Common myeloid progenitor, CD34-positive (primary cell): ENCODE data around the gene MICAL3.

Experiments used
- CTCF ChIA-PET: fragments of 350-600 bp; sonication (Branson Sonifier 250); formaldehyde crosslinking; loops from one replicate; lab custom pipeline; 2021; ENCODE audit warnings: antibody characterized with exemption; lab: Charles Lee
- POLR2A ChIA-PET: fragments of 350-600 bp; sonication (Branson Sonifier 250); formaldehyde crosslinking; loops from one replicate; lab custom pipeline; 2021; ENCODE audit warnings: antibody characterized with exemption; lab: Charles Lee
- DNase-seq, 3 donors: peaks; one replicate each; pipeline versions ENCODE4 v3.0.0 to v3.0.0-alpha.2; 2013
- H3K27ac ChIP-seq, 2 experiments: 1 replicate in 1 of 2; 2 replicates in 1 of 2; pipeline ENCODE4 v1.7.0; 2013; ENCODE audit warnings: inconsistent platforms in 2 of 2, low read length in 2 of 2, mild to moderate bottlenecking in 2 of 2, low read depth in 1 of 2, moderate library complexity in 1 of 2; ENCODE audit not compliant: severe bottlenecking in 2 of 2, insufficient read depth in 1 of 2, poor library complexity in 1 of 2
- H3K27me3 ChIP-seq, 5 experiments: replicated peaks in 2 of 5; 1 replicate in 3 of 5; 2 replicates in 2 of 5; pipeline versions ENCODE4 v1.6.1 to v1.7.0; 2013; ENCODE audit warnings: low read length in 4 of 5, mild to moderate bottlenecking in 2 of 5, moderate library complexity in 2 of 5, inconsistent platforms in 1 of 5; ENCODE audit not compliant: insufficient read depth in 5 of 5, control insufficient read depth in 4 of 5
- H3K36me3 ChIP-seq, 4 experiments: 1 replicate in 2 of 4; 2 replicates in 2 of 4; pipeline versions ENCODE4 v1.6.1 to v1.7.0; 2013; ENCODE audit warnings: low read length in 3 of 4, control low read depth in 1 of 4, mild to moderate bottlenecking in 1 of 4; ENCODE audit not compliant: control insufficient read depth in 4 of 4, insufficient read depth in 4 of 4
- H3K4me1 ChIP-seq, 4 experiments: 1 replicate in 3 of 4; 2 replicates in 1 of 4; pipeline versions ENCODE4 v1.6.1 to v1.7.1; 2013; ENCODE audit warnings: low read length in 3 of 4, mild to moderate bottlenecking in 3 of 4, control low read depth in 1 of 4, inconsistent platforms in 1 of 4, moderate library complexity in 1 of 4; ENCODE audit not compliant: control insufficient read depth in 4 of 4, insufficient read depth in 4 of 4; ENCODE audit errors: control extremely low read depth in 1 of 4
- H3K4me3 ChIP-seq, 7 experiments: 1 replicate in 4 of 7; 2 replicates in 3 of 7; pipeline versions ENCODE4 v1.5.1 to v1.7.0; 2013; ENCODE audit warnings: mild to moderate bottlenecking in 7 of 7, low read length in 6 of 7, moderate library complexity in 6 of 7, inconsistent platforms in 2 of 7, low read depth in 2 of 7, control low read depth in 1 of 7; ENCODE audit not compliant: insufficient read depth in 4 of 7, control insufficient read depth in 1 of 7; ENCODE audit errors: extremely low read depth in 1 of 7
- H3K9me3 ChIP-seq, 5 experiments: 1 replicate in 4 of 5; 2 replicates in 1 of 5; pipeline versions ENCODE4 v1.6.1 to v1.7.1; 2013; ENCODE audit warnings: low read length in 4 of 5, mild to moderate bottlenecking in 2 of 5, inconsistent platforms in 1 of 5, low read depth in 1 of 5, moderate library complexity in 1 of 5; ENCODE audit not compliant: control insufficient read depth in 4 of 5, insufficient read depth in 2 of 5; ENCODE audit errors: control extremely low read depth in 1 of 5
- WGBS: methylation state at CpG from one replicate; pipeline ENCODE4 v1.1.5; 2013; ENCODE audit not compliant: insufficient coverage; 5-methylcytosine and 5-hydroxymethylcytosine counted together

The MICAL3 gene

GRCh38 chr22:17882727-17883126 lies 141.6 kb downstream of the MICAL3 start:
- WGBS: 100% methylated on average over 6 of the region's 8 CpGs
- peaks cover 11 to 79% (median 47%) of the 10 kb centered on the region in 4 experiments for H3K36me3 ChIP-seq

GRCh38 chr22:17882162-17882561 lies 142.2 kb downstream of the MICAL3 start:
- no peak for DNase-seq
- H3K36me3 ChIP-seq: peaks cover 10 to 73% (median 42%) of the 10 kb centered on the region in 4 experiments
- H3K27me3 ChIP-seq: no peaks in the 10 kb centered on the region
- no peak overlapping the region for H3K4me3 ChIP-seq
- H3K9me3 ChIP-seq: no peaks in the 10 kb centered on the region
- 100% methylated on average over 2 of the region's 2 CpGs for WGBS
- no peak overlapping the region for H3K27ac ChIP-seq
- ChIA-PET POLR2A (no interaction called here), CTCF (no interaction called here)
- H3K4me1 ChIP-seq: no peaks in the 10 kb centered on the region

More at GRCh38 chr22:17882727-17883126, 141.6 kb downstream of the MICAL3 start:
- ChIA-PET POLR2A (no interaction called here), CTCF (no interaction called here)
- Histone ChIP-seq H3K4me3 (no peak overlapping the region), H3K4me1 (no peaks in the 10 kb centered on the region), H3K27ac (no peak overlapping the region), H3K9me3 (no peaks in the 10 kb centered on the region), H3K27me3 (no peaks in the 10 kb centered on the region)
- DNase-seq: no peak

- Histone ChIP-seq H3K27me3 (no peaks in the 10 kb centered on the region), H3K9me3 (no peaks in the 10 kb centered on the region), H3K4me1 (no peaks in the 10 kb centered on the region), H3K27ac (no peak overlapping the region), H3K36me3 (peaks cover 10 to 70% (median 40%) of the 10 kb centered on the region in 4 experiments), H3K4me3 (no peak overlapping the region)
- ChIA-PET CTCF (no interaction called here), POLR2A (no interaction called here)
- WGBS: 98% methylated on average over 5 of the region's 6 CpGs
- DNase-seq: no peak
These were observed 143.0 kb downstream of the MICAL3 start for GRCh38 chr22:17881366-17881765.

GRCh38 chr22:17880468-17880867 lies 143.9 kb downstream of the MICAL3 start:
- POLR2A ChIA-PET: no interaction called here
- peaks cover 10 to 63% (median 36%) of the 10 kb centered on the region in 4 experiments for H3K36me3 ChIP-seq
- no peaks in the 10 kb centered on the region for H3K9me3 ChIP-seq
- no peak overlapping the region for H3K4me3 ChIP-seq
- H3K27me3 ChIP-seq: no peaks in the 10 kb centered on the region
- CTCF ChIA-PET: no interaction called here
- H3K27ac ChIP-seq: no peak overlapping the region
- no peaks in the 10 kb centered on the region for H3K4me1 ChIP-seq
- WGBS: 89% methylated on average over 10 of the region's 10 CpGs
- no peak for DNase-seq

- WGBS: 95% methylated on average over 17 of the region's 17 CpGs
- Histone ChIP-seq H3K4me1 (no peaks in the 10 kb centered on the region), H3K27ac (no peak overlapping the region), H3K27me3 (no peaks in the 10 kb centered on the region), H3K4me3 (no peak overlapping the region), H3K36me3 (peaks cover 9 to 62% (median 33%) of the 10 kb centered on the region in 4 experiments), H3K9me3 (no peaks in the 10 kb centered on the region)
- CTCF ChIA-PET: no interaction called here
- POLR2A ChIA-PET: no interaction called here
- DNase-seq: no peak
These were observed 144.3 kb downstream of the MICAL3 start for GRCh38 chr22:17880020-17880419.

GRCh38 chr22:17878941-17879340 lies 145.4 kb downstream of the MICAL3 start:
- no peak for DNase-seq
- Histone ChIP-seq H3K36me3 (peaks cover 6 to 59% (median 31%) of the 10 kb centered on the region in 4 experiments), H3K4me1 (no peaks in the 10 kb centered on the region), H3K4me3 (no peak overlapping the region), H3K27ac (no peak overlapping the region), H3K9me3 (no peaks in the 10 kb centered on the region), H3K27me3 (no peaks in the 10 kb centered on the region)
- POLR2A ChIA-PET: no interaction called here
- WGBS: 93% methylated on average over 7 of the region's 7 CpGs
- CTCF ChIA-PET: interaction anchor here (1.7 kb wide), 1 partner anchor 9 kb away, joined by 4 read pairs; no protein-coding TSS in a partner anchor

GRCh38 chr22:17878186-17878694 lies 146.1 kb downstream of the MICAL3 start:
- no peak overlapping the region for H3K27ac ChIP-seq
- H3K36me3 ChIP-seq: peaks cover 6 to 61% (median 30%) of the 10 kb centered on the region in 4 experiments
- H3K27me3 ChIP-seq: no peaks in the 10 kb centered on the region
- ChIA-PET POLR2A (no interaction called here), CTCF (interaction anchor here (1.7 kb wide), 1 partner anchor 10 kb away, joined by 4 read pairs; no protein-coding TSS in a partner anchor)
- WGBS: 96% methylated on average over 8 of the region's 10 CpGs
- DNase-seq: no peak
- H3K9me3 ChIP-seq: no peaks in the 10 kb centered on the region
- no peaks in the 10 kb centered on the region for H3K4me1 ChIP-seq
- no peak overlapping the region for H3K4me3 ChIP-seq
